ENCODE results near the gene LRP2.
A peak's percentile ranks its signal among the peaks of the same experiment; 100 is the strongest.

LRP2 gene

DNA sequence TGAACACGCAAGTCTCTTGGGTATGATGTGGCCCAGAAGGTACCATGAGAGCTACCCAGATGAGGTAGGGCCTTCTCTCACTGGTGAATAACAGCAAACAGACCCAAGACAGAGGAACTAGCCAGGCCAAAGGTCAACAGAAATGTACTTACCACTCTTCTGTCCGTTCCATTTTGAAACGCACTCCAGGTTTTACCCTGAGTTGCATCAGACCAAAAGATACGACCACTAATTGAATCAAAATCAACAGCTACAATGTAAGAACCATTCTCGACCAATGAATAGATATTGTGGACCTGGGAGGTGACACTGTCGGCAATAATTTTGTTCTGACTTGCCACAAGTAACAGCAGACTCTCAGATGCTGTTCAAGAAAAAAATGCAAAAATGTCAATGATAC lies 124.4 kb downstream of the LRP2 start:
- no peak overlapping the region for H2AFZ ChIP-seq (ENCODE audit: low read length, unreplicated experiment)
- H3K79me2 ChIP-seq (ENCODE audit: control insufficient read depth, insufficient read depth, low read length, unreplicated experiment), result no peaks in the 10 kb centered on the region
- H3K36me3 ChIP-seq (ENCODE audit: insufficient read depth, low read length), result no peaks in the 10 kb centered on the region
- H3K4me3 ChIP-seq (ENCODE audit: low read depth, low read length), result no peak overlapping the region
- H3K4me1 ChIP-seq (ENCODE audit: control insufficient read depth, insufficient read depth, low read length, unreplicated experiment), result no peaks in the 10 kb centered on the region
- peaks cover 44% of the 10 kb centered on the region for H3K27me3 ChIP-seq (ENCODE audit: insufficient read depth, low read length)
- H3K27ac ChIP-seq (ENCODE audit: low read depth, low read length), result no peak overlapping the region

GRCh38 chr2:169237286-169237685 lies 125.0 kb downstream of the LRP2 start:
- Histone ChIP-seq H3K27me3 (ENCODE audit: insufficient read depth, low read length) (peaks cover 44% of the 10 kb centered on the region), H3K79me2 (ENCODE audit: control insufficient read depth, insufficient read depth, low read length, unreplicated experiment) (no peaks in the 10 kb centered on the region), H3K4me3 (ENCODE audit: low read depth, low read length) (no peak overlapping the region), H2AFZ (ENCODE audit: low read length, unreplicated experiment) (no peak overlapping the region), H3K27ac (ENCODE audit: low read depth, low read length) (no peak overlapping the region), H3K4me1 (ENCODE audit: control insufficient read depth, insufficient read depth, low read length, unreplicated experiment) (no peaks in the 10 kb centered on the region), H3K36me3 (ENCODE audit: insufficient read depth, low read length) (no peaks in the 10 kb centered on the region)

GRCh38 chr2:169232551-169233154 lies 129.7 kb downstream of the LRP2 start:
- no peak overlapping the region for H3K4me3 ChIP-seq (ENCODE audit: low read depth, low read length)

DNA sequence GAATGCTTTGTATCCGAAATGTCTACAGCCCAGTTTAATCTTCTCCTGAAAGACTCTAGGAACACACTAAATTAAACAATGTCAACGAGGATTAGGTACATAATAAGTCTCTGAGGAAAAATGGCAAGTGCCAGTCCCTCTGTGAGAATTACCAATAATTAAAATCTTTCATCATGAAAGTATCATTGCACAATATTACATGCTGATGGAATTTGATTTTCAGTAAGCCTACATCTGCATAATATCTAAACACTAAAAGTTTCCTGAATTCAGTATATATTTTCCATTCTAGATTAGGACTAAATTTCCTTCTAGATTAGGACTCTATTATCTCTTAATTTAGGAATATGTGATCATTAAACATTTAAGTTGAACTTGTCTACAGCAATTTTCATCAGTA lies 132.1 kb downstream of the LRP2 start:
- Histone ChIP-seq H3K27me3 (ENCODE audit: insufficient read depth, low read length) (peaks cover 49% of the 10 kb centered on the region), H3K4me1 (ENCODE audit: control insufficient read depth, insufficient read depth, low read length, unreplicated experiment) (no peaks in the 10 kb centered on the region), H3K79me2 (ENCODE audit: control insufficient read depth, insufficient read depth, low read length, unreplicated experiment) (no peaks in the 10 kb centered on the region), H3K36me3 (ENCODE audit: insufficient read depth, low read length) (no peaks in the 10 kb centered on the region), H2AFZ (ENCODE audit: low read length, unreplicated experiment) (no peak overlapping the region), H3K4me3 (ENCODE audit: low read depth, low read length) (no peak overlapping the region), H3K27ac (ENCODE audit: low read depth, low read length) (no peak overlapping the region)

More at GRCh38 chr2:169232551-169233154, 129.7 kb downstream of the LRP2 start:
- no peak overlapping the region for H2AFZ ChIP-seq (ENCODE audit: low read length, unreplicated experiment)
- peaks cover 49% of the 10 kb centered on the region for H3K27me3 ChIP-seq (ENCODE audit: insufficient read depth, low read length)
- H3K4me1 ChIP-seq (ENCODE audit: control insufficient read depth, insufficient read depth, low read length, unreplicated experiment), result no peaks in the 10 kb centered on the region
- no peaks in the 10 kb centered on the region for H3K36me3 ChIP-seq (ENCODE audit: insufficient read depth, low read length)
- no peaks in the 10 kb centered on the region for H3K79me2 ChIP-seq (ENCODE audit: control insufficient read depth, insufficient read depth, low read length, unreplicated experiment)
- no peak overlapping the region for H3K27ac ChIP-seq (ENCODE audit: low read depth, low read length)

DNA sequence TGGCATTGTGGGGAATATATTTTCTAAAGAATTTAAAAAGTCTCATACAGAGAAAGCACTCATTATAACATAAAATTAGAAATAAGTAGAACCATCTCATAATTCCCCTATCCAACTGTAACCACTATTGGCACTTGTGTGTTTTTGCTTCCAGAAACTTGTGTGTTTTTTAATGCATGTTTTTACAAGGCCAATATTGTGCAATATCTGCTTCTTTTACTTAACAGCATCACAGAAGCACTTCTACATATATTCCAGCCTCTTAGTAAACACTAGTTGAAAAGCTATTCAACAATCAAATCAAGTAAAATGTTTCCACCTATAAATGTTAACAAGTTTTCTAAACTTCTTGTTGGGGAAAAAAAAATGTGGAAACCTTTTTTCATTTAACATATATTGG lies 132.7 kb downstream of the LRP2 start:
- no peaks in the 10 kb centered on the region for H3K36me3 ChIP-seq (ENCODE audit: insufficient read depth, low read length)
- H3K4me3 ChIP-seq (ENCODE audit: low read depth, low read length), result no peak overlapping the region
- H3K4me1 ChIP-seq (ENCODE audit: control insufficient read depth, insufficient read depth, low read length, unreplicated experiment), result no peaks in the 10 kb centered on the region
- no peak overlapping the region for H3K27ac ChIP-seq (ENCODE audit: low read depth, low read length)
- no peaks in the 10 kb centered on the region for H3K79me2 ChIP-seq (ENCODE audit: control insufficient read depth, insufficient read depth, low read length, unreplicated experiment)
- peaks cover 49% of the 10 kb centered on the region for H3K27me3 ChIP-seq (ENCODE audit: insufficient read depth, low read length)
- H2AFZ ChIP-seq (ENCODE audit: low read length, unreplicated experiment), result no peak overlapping the region

DNA sequence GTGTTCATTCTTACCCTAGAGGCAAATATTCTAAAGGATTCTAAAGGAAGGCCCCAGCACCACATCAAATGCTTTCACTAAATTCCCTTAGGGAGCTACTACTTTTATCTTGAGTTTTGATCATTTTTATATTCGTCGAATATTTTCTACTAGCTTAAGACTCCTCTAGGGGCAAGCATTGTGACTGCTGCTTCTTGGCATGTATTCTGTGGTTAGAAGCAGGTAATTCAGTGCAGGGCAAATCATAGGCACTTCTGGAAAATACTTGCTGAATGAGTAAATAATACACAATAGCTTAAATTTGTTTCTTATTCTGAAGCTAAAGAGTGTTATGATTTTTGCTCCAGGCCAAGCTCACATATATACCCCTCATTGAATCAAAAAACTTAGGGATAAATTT lies 136.4 kb downstream of the LRP2 start:
- Histone ChIP-seq H3K27me3 (ENCODE audit: insufficient read depth, low read length) (peaks cover 27% of the 10 kb centered on the region), H3K36me3 (ENCODE audit: insufficient read depth, low read length) (no peaks in the 10 kb centered on the region), H3K4me1 (ENCODE audit: control insufficient read depth, insufficient read depth, low read length, unreplicated experiment) (no peaks in the 10 kb centered on the region), H3K4me3 (ENCODE audit: low read depth, low read length) (no peak overlapping the region), H3K79me2 (ENCODE audit: control insufficient read depth, insufficient read depth, low read length, unreplicated experiment) (no peaks in the 10 kb centered on the region), H2AFZ (ENCODE audit: low read length, unreplicated experiment) (no peak overlapping the region), H3K27ac (ENCODE audit: low read depth, low read length) (no peak overlapping the region)

DNA sequence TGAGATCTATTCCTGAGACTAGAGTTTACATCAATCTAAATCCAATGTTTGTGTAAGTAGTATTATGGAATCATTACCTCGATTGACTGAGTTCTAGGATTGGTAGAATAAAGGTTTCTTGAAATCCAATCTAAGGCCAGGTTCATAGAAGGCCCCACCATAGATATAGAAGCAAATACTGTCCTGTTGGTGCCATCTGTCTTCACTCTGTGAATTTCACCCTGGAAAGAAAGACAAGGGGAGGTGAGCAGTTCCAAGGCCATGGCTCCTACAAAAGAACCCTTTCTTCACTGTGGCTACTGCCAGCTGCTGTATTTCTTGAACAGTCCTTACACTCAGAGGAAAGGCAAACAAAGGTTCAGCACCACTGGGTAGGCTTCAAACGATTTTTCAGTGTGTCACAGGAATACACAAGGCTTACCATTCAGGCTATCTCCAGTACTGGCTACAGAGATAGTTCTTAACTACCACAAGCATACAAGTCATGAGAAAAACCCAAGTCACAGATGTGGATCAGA lies 137.0 kb downstream of the LRP2 start:
- Histone ChIP-seq H3K27ac (ENCODE audit: low read depth, low read length) (no peak overlapping the region), H3K36me3 (ENCODE audit: insufficient read depth, low read length) (no peaks in the 10 kb centered on the region), H2AFZ (ENCODE audit: low read length, unreplicated experiment) (no peak overlapping the region), H3K4me3 (ENCODE audit: low read depth, low read length) (no peak overlapping the region), H3K4me1 (ENCODE audit: control insufficient read depth, insufficient read depth, low read length, unreplicated experiment) (no peaks in the 10 kb centered on the region), H3K79me2 (ENCODE audit: control insufficient read depth, insufficient read depth, low read length, unreplicated experiment) (no peaks in the 10 kb centered on the region), H3K27me3 (ENCODE audit: insufficient read depth, low read length) (peaks cover 21% of the 10 kb centered on the region)

DNA sequence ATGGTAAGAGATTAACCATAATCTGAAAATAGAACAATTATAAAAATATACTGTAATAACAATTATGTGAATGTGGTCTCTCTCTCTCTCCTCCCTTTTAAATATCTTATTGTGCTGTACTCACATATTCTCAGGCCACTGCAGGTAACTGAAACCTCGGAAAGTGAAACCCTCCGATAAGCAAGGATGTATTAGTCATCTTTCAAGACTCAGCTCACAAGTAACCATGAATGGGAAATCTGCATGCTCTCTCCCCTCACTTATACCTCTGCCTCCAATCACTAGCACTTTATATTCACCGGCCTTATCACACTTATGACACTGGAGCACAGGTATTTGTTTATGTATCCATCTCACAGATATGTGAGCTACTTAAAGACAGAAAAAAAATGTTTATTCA lies 139.7 kb downstream of the LRP2 start:
- Histone ChIP-seq H3K36me3 (ENCODE audit: insufficient read depth, low read length) (no peaks in the 10 kb centered on the region), H3K27ac (ENCODE audit: low read depth, low read length) (no peak overlapping the region), H2AFZ (ENCODE audit: low read length, unreplicated experiment) (no peak overlapping the region), H3K27me3 (ENCODE audit: insufficient read depth, low read length) (no peaks in the 10 kb centered on the region), H3K4me3 (ENCODE audit: low read depth, low read length) (no peak overlapping the region), H3K4me1 (ENCODE audit: control insufficient read depth, insufficient read depth, low read length, unreplicated experiment) (no peaks in the 10 kb centered on the region), H3K79me2 (ENCODE audit: control insufficient read depth, insufficient read depth, low read length, unreplicated experiment) (no peaks in the 10 kb centered on the region)

DNA sequence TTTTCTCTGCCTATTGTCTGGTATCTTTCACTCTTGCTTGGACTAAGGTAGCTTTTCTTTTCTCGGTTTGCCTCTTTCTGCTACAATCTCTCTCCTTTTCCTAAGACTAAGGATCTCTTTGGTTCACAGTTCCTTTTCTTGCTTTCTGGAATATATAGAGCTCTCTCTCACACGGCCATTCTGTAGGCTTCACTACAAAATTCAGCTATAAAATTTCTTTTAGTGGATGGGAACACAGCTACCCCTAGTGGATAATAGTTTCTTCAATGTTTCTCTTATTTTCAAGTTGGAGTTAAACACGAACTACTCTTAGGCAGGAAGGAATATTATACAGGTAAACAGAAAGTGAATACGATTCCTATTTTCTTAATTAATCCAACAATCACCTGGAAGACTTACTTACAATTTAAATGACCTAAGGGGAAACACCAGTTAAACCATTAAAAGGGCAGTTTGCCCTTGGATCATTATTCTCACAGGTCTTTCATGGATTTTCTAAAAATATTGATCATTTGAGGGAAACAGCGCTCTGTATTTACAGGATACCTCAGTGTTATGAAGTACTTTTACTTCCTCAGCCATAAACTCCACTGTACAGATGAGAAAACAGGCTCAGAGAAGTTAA lies 140.5 kb downstream of the LRP2 start:
- H3K27me3 ChIP-seq (ENCODE audit: insufficient read depth, low read length), result no peaks in the 10 kb centered on the region; the same call in 1 of the 2 replicates
- H2AFZ ChIP-seq (ENCODE audit: low read length, unreplicated experiment), result peak overlapping the region; percentile 75
- H3K4me3 ChIP-seq (ENCODE audit: low read depth, low read length), result no peak overlapping the region; the same call in 1 of the 2 replicates
- no peaks in the 10 kb centered on the region for H3K36me3 ChIP-seq (ENCODE audit: insufficient read depth, low read length)
- no peaks in the 10 kb centered on the region for H3K4me1 ChIP-seq (ENCODE audit: control insufficient read depth, insufficient read depth, low read length, unreplicated experiment)
- H3K27ac ChIP-seq (ENCODE audit: low read depth, low read length), result no peak overlapping the region
- H3K79me2 ChIP-seq (ENCODE audit: control insufficient read depth, insufficient read depth, low read length, unreplicated experiment), result no peaks in the 10 kb centered on the region

DNA sequence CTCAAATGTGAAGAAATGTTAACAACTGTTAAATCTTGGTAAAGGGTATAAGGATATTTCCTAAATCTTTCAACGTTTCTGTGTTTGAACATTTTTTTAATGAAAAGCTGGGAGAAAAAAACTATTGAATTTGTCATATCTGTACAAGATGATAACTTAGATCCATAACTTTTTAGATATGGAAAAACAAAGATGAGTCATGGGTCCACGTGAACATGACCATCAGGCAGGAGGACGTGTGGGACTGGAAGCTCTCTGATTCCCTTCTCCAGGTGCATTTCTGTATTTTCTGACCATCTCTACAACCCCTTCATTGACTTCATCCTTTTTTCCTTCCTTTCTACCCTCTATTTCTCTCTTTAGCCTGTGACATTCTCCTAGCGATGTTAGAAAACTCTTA lies 151.4 kb downstream of the LRP2 start:
- Histone ChIP-seq H3K79me2 (ENCODE audit: control insufficient read depth, insufficient read depth, low read length, unreplicated experiment) (no peaks in the 10 kb centered on the region), H3K27ac (ENCODE audit: low read depth, low read length) (no peak overlapping the region), H3K4me1 (ENCODE audit: control insufficient read depth, insufficient read depth, low read length, unreplicated experiment) (no peaks in the 10 kb centered on the region), H3K36me3 (ENCODE audit: insufficient read depth, low read length) (no peaks in the 10 kb centered on the region), H3K27me3 (ENCODE audit: insufficient read depth, low read length) (peaks cover 19% of the 10 kb centered on the region), H3K4me3 (ENCODE audit: low read depth, low read length) (no peak overlapping the region), H2AFZ (ENCODE audit: low read length, unreplicated experiment) (no peak overlapping the region)

- no peak overlapping the region for H3K4me3 ChIP-seq (ENCODE audit: low read depth, low read length)
- no peak overlapping the region for H3K27ac ChIP-seq (ENCODE audit: low read depth, low read length)
- H3K4me1 ChIP-seq (ENCODE audit: control insufficient read depth, insufficient read depth, low read length, unreplicated experiment), result no peaks in the 10 kb centered on the region
- H3K36me3 ChIP-seq (ENCODE audit: insufficient read depth, low read length), result no peaks in the 10 kb centered on the region
- H2AFZ ChIP-seq (ENCODE audit: low read length, unreplicated experiment), result no peak overlapping the region
- H3K27me3 ChIP-seq (ENCODE audit: insufficient read depth, low read length), result peaks cover 30% of the 10 kb centered on the region
- H3K79me2 ChIP-seq (ENCODE audit: control insufficient read depth, insufficient read depth, low read length, unreplicated experiment), result no peaks in the 10 kb centered on the region
These were observed 154.3 kb downstream of the LRP2 start for GRCh38 chr2:169208026-169208425.
